NCI-H2196 (cell line): ENCODE data around the gene SUCLG1.
"Not testable (repeated sequence)": the region's sequence is repeated elsewhere in the genome, so short reads cannot be mapped to it uniquely, and the experiment has no call there.

ENCODE experiments used
- DNase-seq: peaks from one replicate; lab custom pipeline; 2025; ENCODE audit not compliant: unreplicated experiment; lab: John Stamatoyannopoulos, UW

The SUCLG1 gene

GRCh38 chr2:84424152-84424551, 34.9 kb downstream of the SUCLG1 start:
- no peak for DNase-seq

- no peak for DNase-seq
Measured at GRCh38 chr2:84421791-84422190, 37.3 kb downstream of the SUCLG1 start.

DNA sequence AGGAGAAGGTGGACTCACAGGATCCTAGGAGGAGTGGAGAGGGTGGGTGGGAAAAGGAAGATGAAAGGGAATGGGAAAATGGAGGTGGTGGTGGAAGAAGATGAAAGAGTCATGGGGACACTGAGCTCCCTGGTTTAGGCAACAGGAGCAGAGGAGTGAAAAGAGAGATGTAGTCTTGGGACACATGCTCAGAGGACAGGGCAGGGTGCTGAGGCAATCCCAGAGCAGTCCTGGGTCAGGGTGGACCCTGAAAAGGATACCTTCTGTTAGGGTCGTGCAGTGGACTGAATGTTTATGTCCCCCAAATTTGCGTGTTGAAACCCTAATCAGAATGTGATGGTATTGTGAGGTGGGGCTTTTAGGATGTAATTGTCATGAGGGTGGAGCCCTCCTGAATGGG, 37.9 kb downstream of the SUCLG1 start:
- DNase-seq, result no peak

GRCh38 chr2:84417453-84418145, 41.5 kb downstream of the SUCLG1 start:
- no peak for DNase-seq

- DNase-seq, result no peak
Measured at GRCh38 chr2:84409531-84409930, 49.5 kb downstream of the SUCLG1 start.

GRCh38 chr2:84402111-84402510, 57.0 kb downstream of the SUCLG1 start:
- not testable (repeated sequence) for DNase-seq

GRCh38 chr2:84399839-84400238, 59.2 kb downstream of the SUCLG1 start:
- DNase-seq, result not testable (repeated sequence)

GRCh38 chr2:84395820-84396219, 63.3 kb downstream of the SUCLG1 start:
- no peak for DNase-seq

DNA sequence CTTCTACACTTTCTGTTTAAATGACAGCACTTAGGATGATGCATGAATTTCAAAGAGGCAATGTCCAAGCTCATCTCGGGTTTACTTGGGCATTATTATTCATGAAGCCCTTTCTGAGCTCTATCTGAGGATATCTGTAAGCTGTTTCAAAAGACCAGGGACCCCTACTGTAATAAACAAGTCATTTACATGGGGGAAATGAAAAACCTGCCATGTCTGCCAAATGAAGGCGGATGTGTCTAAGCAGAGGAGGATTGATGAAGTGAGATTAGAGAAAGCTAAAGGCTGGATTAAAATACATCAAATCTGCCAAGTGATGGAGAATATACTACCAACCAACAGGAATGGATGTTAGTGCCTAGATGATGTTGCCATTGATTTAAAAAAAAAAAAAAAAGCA, 64.5 kb downstream of the SUCLG1 start:
- no peak for DNase-seq

DNA sequence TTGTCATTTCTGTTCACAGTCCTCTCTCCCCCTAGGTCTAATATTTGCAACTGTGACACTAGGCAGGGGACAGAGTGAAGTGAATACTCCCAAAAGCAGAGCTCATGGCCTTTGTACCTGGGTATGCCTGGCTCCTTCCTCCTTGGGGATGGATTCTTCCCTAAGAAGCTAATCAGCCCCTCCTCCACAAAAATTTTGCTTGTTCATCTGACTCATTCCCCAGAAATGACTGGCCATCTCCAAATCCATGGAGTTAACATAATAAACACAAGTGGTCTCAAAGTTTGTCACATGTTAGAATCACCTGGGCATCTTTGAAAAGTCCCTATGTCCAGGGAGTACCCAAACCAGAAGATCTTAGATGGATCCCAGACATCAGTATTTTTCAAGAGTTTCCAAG, 65.3 kb downstream of the SUCLG1 start:
- no peak for DNase-seq

DNA sequence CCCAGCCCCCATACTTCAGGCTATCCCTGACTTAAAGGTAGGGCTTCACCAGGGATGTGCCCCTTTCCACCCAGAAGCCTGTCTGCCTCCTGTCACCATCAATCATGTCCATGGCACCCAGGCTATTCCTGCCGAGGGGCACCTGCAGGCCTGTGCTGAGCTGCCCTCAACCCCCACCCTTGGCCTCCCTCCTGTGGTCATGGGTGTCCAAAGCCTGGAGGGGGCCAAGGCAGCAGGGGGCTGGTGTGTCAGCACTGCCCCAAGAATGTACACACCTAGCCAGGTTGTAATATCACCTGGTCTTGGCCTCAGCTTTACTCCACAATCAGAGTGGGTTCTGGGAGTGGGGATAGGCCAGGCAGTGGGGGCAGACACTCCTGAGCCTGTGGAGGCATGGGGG, 69.3 kb downstream of the SUCLG1 start:
- DNase-seq, result no peak

DNA sequence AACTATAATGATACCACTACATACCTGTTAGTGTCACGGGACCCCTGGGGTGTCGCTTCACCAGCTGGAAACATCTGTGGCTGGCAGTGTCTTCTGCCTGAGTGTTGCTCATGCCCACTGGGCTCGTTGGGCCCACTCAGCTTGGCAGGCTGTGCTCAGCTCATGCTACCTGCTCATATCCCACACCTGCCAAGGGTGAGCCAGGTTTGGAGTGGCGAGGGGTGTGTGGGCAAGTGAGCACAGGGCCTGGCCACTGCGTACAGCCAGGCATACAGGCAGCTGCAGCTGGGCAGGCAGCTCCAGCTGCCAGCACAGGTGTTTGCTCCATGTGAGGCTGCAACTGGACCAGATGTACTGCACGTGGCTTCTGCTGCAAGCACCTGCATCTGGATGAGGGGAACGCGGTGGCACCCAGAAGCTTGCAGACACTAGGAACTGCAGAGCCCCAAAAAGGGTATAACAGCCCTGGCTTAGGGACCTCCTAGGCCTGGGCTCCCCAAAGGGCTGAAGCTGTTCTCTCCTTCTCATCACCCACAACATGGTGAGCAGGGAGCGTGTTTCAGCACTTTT, 70.1 kb downstream of the SUCLG1 start:
- DNase-seq, result no peak

GRCh38 chr2:84388133-84388532, 70.9 kb downstream of the SUCLG1 start:
- DNase-seq, result no peak

DNA sequence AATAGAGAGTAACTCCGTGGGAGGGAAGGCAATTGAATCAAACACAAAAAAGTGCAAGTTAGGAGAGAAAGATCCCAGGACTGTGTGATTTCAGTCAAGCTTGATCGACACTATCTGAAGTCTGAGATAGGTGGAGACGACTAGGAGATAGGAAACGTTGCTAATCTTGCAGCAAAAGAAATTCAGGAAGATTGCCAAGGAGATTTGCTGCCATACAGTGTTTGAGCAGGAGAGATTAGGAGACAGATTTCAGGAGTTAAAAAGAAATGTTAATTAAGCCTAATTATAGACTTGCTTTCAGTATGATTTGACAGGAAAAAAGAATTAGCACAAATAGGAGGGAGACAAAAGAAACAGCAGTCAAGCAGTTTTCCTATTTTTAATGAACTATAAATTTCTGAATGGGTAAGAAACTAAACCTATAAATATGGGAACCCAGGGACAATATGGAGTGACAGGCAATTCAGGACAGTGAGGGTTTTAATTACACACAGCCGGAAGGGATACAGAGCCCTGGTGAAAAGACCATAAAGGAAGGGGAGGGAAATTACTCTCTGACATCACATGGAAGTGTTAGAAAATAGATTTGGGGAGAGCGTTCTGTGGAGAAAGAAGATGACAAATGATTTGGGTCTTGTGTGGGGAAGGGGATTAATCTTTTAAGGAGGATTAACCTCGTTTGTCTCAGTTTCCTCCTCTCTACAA, 72.6 kb downstream of the SUCLG1 start:
- no peak for DNase-seq

DNA sequence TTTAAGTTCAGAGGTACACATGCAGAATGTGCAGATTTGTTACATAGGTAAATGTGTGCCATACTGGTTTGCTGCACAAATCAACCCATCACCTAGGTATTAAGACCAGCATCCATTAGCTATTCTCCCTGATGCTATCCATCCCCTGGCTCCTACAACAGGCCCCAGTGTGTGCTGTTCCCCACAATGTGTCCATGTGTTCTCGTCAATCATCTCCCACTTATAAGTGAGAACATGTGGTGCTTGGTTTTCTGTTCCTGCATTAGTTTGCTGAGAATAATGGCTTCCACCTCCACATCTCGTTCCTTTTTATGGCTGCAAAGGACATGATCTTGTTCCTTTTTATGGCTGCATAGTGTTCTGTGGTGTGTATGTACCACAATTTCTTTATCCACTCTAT, 75.8 kb downstream of the SUCLG1 start:
- no peak for DNase-seq

- no peak for DNase-seq
Measured at GRCh38 chr2:84380875-84381274, 78.2 kb downstream of the SUCLG1 start.

DNA sequence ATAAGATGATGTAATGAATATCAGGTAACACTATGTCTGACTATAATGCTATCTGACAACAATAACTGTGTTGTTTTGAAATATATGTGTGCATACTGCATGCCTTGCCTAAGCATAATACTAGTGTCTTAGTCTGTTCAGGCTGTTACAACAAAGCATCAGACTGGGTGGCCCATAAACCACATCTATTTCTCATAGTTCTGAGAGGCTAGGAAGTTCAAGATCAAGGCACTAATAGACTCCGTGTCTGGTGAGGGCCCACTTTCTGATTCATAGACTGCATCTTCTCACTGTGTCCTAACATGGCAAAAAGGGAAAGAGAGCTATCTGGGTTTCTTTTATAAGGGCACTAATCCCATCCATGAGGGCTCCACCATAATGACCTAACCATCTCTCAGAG, 80.1 kb downstream of the SUCLG1 start:
- DNase-seq, result no peak

GRCh38 chr2:84375020-84375419, 84.1 kb downstream of the SUCLG1 start:
- no peak for DNase-seq

- no peak for DNase-seq
Measured at GRCh38 chr2:84373866-84374265, 85.2 kb downstream of the SUCLG1 start.
